ENCODE data around the gene ZNF384. TPM values are rescaled to one million over a fixed set of nuclear protein-coding genes. Genes with fewer than 3 reads are reported as not detected.

Gene ZNF384
- total and polyA plus RNA-seq, 7 donors = 22.0 to 44.9 (median 26.2) TPM

- peaks cover 13 to 41% of the 10 kb centered on the region in 2 donors for H3K36me3 ChIP-seq (ENCODE audit: insufficient read depth in 1 of 2, low read depth in 1 of 2)
- WGBS, 3 donors = 81 to 92% (median 89%) methylated on average over 2 of the region's 2 CpGs
- H3K27ac ChIP-seq = no peak overlapping the region
- H3K9me3 ChIP-seq = no peaks in the 10 kb centered on the region
- peaks cover 11% of the 10 kb centered on the region for H3K4me1 ChIP-seq
- intact Hi-C loops (cut with DNase I) = loop anchor here (5.0 kb wide), 1 partner anchor 48 kb away; no protein-coding TSS in a partner anchor
- H3K4me3 ChIP-seq = no peak overlapping the region
- DNase-seq = no peak
- no peaks in the 10 kb centered on the region for H3K27me3 ChIP-seq (ENCODE audit: insufficient read depth in 3 of 3, low read length in 2 of 3)
- TF ChIP-seq CTCF (IDR thresholded peaks at IDR 0.05) = no peak
- ATAC-seq = no peak
Measured at GRCh38 chr12:6664902-6665301, 24.3 kb downstream of the ZNF384 start.

GRCh38 chr12:6662906-6663742 is 26.1 kb downstream of the ZNF384 start, which contains the start of gene ING4:
Gene ING4, minus strand, starts transcription at chr12:6663119. Its CDS starts 18 bp downstream, at chr12:6663101.
- TF ChIP-seq CTCF (IDR thresholded peaks at IDR 0.05) = no peak
- no peaks in the 10 kb centered on the region for H3K9me3 ChIP-seq
- intact Hi-C loops (cut with DNase I) = loop anchor here (1.0 to 5.0 kb wide), 2 partner anchors 26 to 46 kb away; partner anchors contain the start of gene ZNF384 (in 1 of the 2)
- WGBS, 3 donors = 2 to 3% (median 2%) methylated on average over 36 to 37 of the region's 37 CpGs
- peak within 1 kb of the TSS; percentile 77 for H3K4me3 ChIP-seq
- peaks cover 6 to 27% of the 10 kb centered on the region in 2 donors for H3K36me3 ChIP-seq (ENCODE audit: insufficient read depth in 1 of 2, low read depth in 1 of 2)
- H3K27me3 ChIP-seq (ENCODE audit: insufficient read depth in 3 of 3, low read length in 2 of 3) = no peaks in the 10 kb centered on the region
- DNase-seq = peak; percentile 97 to 98
- H3K4me1 ChIP-seq = peaks cover 11% of the 10 kb centered on the region
- peak within 1 kb of the TSS; percentile 86 for H3K27ac ChIP-seq
- ATAC-seq = peak; percentile 100

- peak overlapping the region; percentile 77 for H3K4me3 ChIP-seq
- no peaks in the 10 kb centered on the region for H3K27me3 ChIP-seq (ENCODE audit: insufficient read depth in 3 of 3, low read length in 2 of 3)
- ATAC-seq = peak in 2 of 4 donors; percentile 24 to 61
- intact Hi-C loops (cut with DNase I) = loop anchor here (5.0 kb wide), 1 partner anchor 45 kb away; no protein-coding TSS in a partner anchor
- H3K27ac ChIP-seq = peak overlapping the region; percentile 86
- 0 to 2% (median 0%) methylated on average over 10 of the region's 10 CpGs for WGBS, 3 donors
- no peaks in the 10 kb centered on the region for H3K9me3 ChIP-seq
- peaks cover 6 to 26% of the 10 kb centered on the region in 2 donors for H3K36me3 ChIP-seq (ENCODE audit: insufficient read depth in 1 of 2, low read depth in 1 of 2)
- DNase-seq = no peak
- H3K4me1 ChIP-seq = peaks cover 11% of the 10 kb centered on the region
- no peak for TF ChIP-seq CTCF (IDR thresholded peaks at IDR 0.05)
Measured at GRCh38 chr12:6662602-6662905, 26.6 kb downstream of the ZNF384 start.

- no peak for TF ChIP-seq CTCF (IDR thresholded peaks at IDR 0.05)
- DNase-seq = no peak
- Histone ChIP-seq H3K36me3 (ENCODE audit: insufficient read depth in 1 of 2, low read depth in 1 of 2) (peaks cover 4 to 91% of the 10 kb centered on the region in 2 donors), H3K27me3 (ENCODE audit: insufficient read depth in 3 of 3, low read length in 2 of 3) (no peaks in the 10 kb centered on the region), H3K9me3 (no peaks in the 10 kb centered on the region), H3K4me1 (no peaks in the 10 kb centered on the region), H3K27ac (no peak overlapping the region), H3K4me3 (no peak overlapping the region)
- WGBS, 3 donors = 74 to 91% (median 75%) methylated on average over 5 of the region's 5 CpGs
- intact Hi-C loops (cut with DNase I) = no loop called here
- ATAC-seq = no peak
Measured at GRCh38 chr12:6653987-6654386, 35.2 kb downstream of the ZNF384 start.

Measured in psoas muscle (tissue), 8 donors.